Peyer's patch (tissue), 4 donors: ENCODE measurements around the gene RABL3. TPM values are rescaled to one million over a fixed set of nuclear protein-coding genes. Genes with fewer than 3 reads are reported as not detected.
"Not testable (repeated sequence)": the region's sequence is repeated elsewhere in the genome, so short reads cannot be mapped to it uniquely, and the experiment has no call there.

Source experiments
- DNase-seq, 3 donors: peaks; one replicate each; pipeline ENCODE4 v3.0.0-alpha.2; 2017 to 2019
- H3K27ac ChIP-seq, 4 donors: fragments of 200-600 bp; sonication (generic); one replicate each; pipeline ENCODE4 v1.5.1; 2016 to 2019
- H3K27me3 ChIP-seq, 2 donors: fragments of 200-600 bp; sonication (generic); one replicate each; pipeline ENCODE4 v1.5.1; 2019
- H3K36me3 ChIP-seq, 3 donors: fragments of 200-600 bp; sonication (generic); one replicate each; pipeline ENCODE4 v1.5.1; 2016 to 2019
- H3K4me1 ChIP-seq, 4 donors: fragments of 200-600 bp; sonication (generic); one replicate each; pipeline ENCODE4 v1.5.1; 2016 to 2019
- H3K4me3 ChIP-seq, 4 donors: fragments of 200-600 bp; sonication (generic); 1 replicate in 3 of 4; 2 replicates in 1 of 4; pipeline ENCODE4 v1.5.1; 2016 to 2019; ENCODE audit warnings: mild to moderate bottlenecking in 1 of 4
- H3K9me3 ChIP-seq, 4 donors: fragments of 200-600 bp; sonication (generic); one replicate each; pipeline ENCODE4 v1.5.1; 2016 to 2019; ENCODE audit warnings: mild to moderate bottlenecking in 1 of 4
- POLR2A ChIP-seq, 2 donors: fragments of 450-650 bp; IDR thresholded peaks; one replicate each; pipeline ENCODE4 v1.5.1; 2017; ENCODE audit warnings: antibody characterized with exemption in 2 of 2, mild to moderate bottlenecking in 2 of 2, moderate library complexity in 2 of 2
- total RNA-seq, 4 donors: library from RNA; depleted of rRNA; stranded (reverse); fragments of >200 nt; gene quantifications; one replicate each; pipeline ENCODE4 v1.1.0, GENCODE V29; 2016
- TF ChIP-seq, protein P1 (sequence below), 6 experiments: fragments of 450-650 bp in 4 of 6; fragments of 200-600 bp in 2 of 6; sonication (generic) in 1 of 6; IDR thresholded peaks; one replicate each; pipeline ENCODE4 v1.5.1; 2017 to 2019; ENCODE audit warnings: antibody characterized with exemption in 6 of 6, mild to moderate bottlenecking in 3 of 6, moderate library complexity in 1 of 6

RABL3 gene
- total RNA-seq, 4 donors from 2014 or later: 11.4 to 35.5 (median 14.9) TPM

- H3K9me3 ChIP-seq: no peaks in the 10 kb centered on the region
These were observed 996 bp downstream of the RABL3 start for GRCh38 chr3:120741320-120741719.

GRCh38 chr3:120738006-120738405 is 4.3 kb downstream of the RABL3 start:
- not testable (repeated sequence) for H3K4me1 ChIP-seq, H3K36me3 ChIP-seq, DNase-seq, H3K4me3 ChIP-seq, H3K27me3 ChIP-seq, H3K27ac ChIP-seq, H3K9me3 ChIP-seq

More at GRCh38 chr3:120741320-120741719, 996 bp downstream of the RABL3 start:
- Histone ChIP-seq H3K27ac (no peak overlapping the region), H3K4me1 (peaks cover 0 to 10% (median 2%) of the 10 kb centered on the region in 4 donors), H3K36me3 (peaks cover 0 to 8% (median 0%) of the 10 kb centered on the region in 3 donors), H3K27me3 (no peaks in the 10 kb centered on the region), H3K4me3 (peak overlapping the region; percentile 63 to 97 (median 85))
- DNase-seq: no peak
- TF ChIP-seq, protein P1, sequence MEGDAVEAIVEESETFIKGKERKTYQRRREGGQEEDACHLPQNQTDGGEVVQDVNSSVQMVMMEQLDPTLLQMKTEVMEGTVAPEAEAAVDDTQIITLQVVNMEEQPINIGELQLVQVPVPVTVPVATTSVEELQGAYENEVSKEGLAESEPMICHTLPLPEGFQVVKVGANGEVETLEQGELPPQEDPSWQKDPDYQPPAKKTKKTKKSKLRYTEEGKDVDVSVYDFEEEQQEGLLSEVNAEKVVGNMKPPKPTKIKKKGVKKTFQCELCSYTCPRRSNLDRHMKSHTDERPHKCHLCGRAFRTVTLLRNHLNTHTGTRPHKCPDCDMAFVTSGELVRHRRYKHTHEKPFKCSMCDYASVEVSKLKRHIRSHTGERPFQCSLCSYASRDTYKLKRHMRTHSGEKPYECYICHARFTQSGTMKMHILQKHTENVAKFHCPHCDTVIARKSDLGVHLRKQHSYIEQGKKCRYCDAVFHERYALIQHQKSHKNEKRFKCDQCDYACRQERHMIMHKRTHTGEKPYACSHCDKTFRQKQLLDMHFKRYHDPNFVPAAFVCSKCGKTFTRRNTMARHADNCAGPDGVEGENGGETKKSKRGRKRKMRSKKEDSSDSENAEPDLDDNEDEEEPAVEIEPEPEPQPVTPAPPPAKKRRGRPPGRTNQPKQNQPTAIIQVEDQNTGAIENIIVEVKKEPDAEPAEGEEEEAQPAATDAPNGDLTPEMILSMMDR (IDR thresholded peaks at IDR 0.05): no peak
- no peak for TF ChIP-seq POLR2A (IDR thresholded peaks at IDR 0.05)

DNA sequence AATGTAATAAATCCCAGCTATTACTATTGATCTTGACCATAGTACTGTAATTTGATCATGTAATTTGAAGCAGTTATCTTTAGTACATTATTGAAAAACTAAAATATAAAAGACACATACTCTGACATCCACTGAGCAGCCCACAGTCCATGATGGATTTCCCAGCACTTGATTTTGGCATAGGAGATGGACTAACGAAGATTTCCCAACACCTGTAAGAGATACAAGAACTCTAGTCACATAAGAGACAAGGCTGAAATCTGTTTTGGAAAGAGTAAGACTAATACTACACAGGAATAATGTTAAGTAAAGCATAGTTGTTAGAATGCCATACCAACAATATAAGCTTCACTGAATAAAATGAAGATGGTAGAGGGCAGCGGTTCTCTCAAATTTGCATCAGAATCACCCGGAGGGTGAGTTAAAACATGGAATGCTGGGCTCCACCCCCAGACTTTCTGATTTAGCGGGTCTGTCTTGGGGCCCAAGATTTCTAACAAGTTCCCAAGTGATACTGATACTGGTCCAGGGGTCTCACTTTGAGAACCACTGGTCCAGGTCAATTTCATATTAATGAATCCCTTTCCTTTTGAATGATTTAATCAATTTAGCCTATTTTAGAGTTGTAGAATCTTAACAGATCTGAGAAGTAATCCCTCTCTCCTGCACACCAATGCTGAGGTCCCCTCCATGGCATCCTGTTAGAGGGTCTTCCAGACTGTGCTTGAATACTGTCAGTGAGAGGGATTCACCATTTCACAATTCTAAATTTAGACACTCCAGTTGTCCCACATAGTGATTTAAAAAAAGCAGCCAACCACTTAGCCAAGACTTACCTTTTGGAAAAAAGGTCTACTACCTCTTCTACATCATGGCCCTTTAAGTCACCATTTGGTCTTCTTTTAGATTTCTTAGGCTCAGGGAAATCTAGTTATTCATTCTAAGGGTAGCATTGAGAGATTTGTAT is 11.5 kb downstream of the RABL3 start:
- H3K4me3 ChIP-seq: no peak overlapping the region
- H3K27me3 ChIP-seq: no peaks in the 10 kb centered on the region
- no peaks in the 10 kb centered on the region for H3K36me3 ChIP-seq
- no peak overlapping the region for H3K27ac ChIP-seq
- TF ChIP-seq, protein P1 (IDR thresholded peaks at IDR 0.05): no peak
- TF ChIP-seq POLR2A (IDR thresholded peaks at IDR 0.05): no peak
- H3K4me1 ChIP-seq: no peaks in the 10 kb centered on the region
- H3K9me3 ChIP-seq: no peaks in the 10 kb centered on the region
- no peak for DNase-seq

- Histone ChIP-seq H3K27ac (no peak overlapping the region), H3K4me1 (no peaks in the 10 kb centered on the region), H3K4me3 (no peak overlapping the region), H3K36me3 (no peaks in the 10 kb centered on the region), H3K9me3 (no peaks in the 10 kb centered on the region), H3K27me3 (no peaks in the 10 kb centered on the region)
- TF ChIP-seq POLR2A (IDR thresholded peaks at IDR 0.05): no peak
- TF ChIP-seq, protein P1 (IDR thresholded peaks at IDR 0.05): no peak
- DNase-seq: no peak
These were observed 15.5 kb downstream of the RABL3 start for GRCh38 chr3:120726791-120727190.

DNA sequence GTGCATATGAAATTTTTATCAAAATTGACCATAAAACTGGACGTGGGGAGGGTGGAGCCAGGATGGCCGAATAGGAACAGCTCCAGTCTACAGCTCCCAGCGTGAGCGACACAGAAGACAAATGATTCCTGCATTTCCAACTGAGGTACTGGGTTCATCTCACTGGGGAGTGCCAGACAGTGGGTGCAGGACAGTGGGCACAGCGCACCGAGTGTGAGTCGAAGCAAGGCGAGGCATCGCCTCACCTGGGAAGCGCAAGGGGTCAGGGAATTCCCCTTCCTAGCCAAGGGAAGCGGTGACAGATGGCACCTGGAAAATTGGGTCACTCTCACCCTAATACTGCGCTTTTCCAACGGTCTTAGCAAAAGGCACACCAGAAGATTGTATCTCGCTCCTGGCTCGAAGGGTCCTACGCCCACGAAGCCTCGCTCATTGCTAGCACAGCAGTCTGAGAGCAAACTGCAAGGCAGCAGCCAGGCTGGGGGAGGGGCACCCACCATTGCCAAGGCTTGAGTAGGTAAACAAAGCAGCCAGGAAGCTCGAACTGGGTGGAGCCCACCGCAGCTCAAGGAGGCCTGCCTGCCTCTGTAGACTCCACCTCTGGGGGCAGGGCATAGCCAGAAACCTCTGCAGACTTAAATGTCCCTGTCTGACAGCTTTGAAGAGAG is 23.0 kb downstream of the RABL3 start:
- H3K9me3 ChIP-seq, H3K27me3 ChIP-seq, H3K4me1 ChIP-seq, H3K36me3 ChIP-seq: not testable (repeated sequence)
- peak overlapping the region in 2 of 4 donors; percentile 13 to 36 for H3K27ac ChIP-seq
- peak overlapping the region in 3 of 4 donors; percentile 21 to 31 (median 28) for H3K4me3 ChIP-seq
- DNase-seq: peak in 2 of 3 donors; percentile 78 to 86

GRCh38 chr3:120713262-120713661 is 29.1 kb downstream of the RABL3 start:
- no peaks in the 10 kb centered on the region for H3K4me1 ChIP-seq
- peaks cover 0 to 9% (median 0%) of the 10 kb centered on the region in 3 donors for H3K36me3 ChIP-seq
- H3K27ac ChIP-seq: no peak overlapping the region
- H3K4me3 ChIP-seq: no peak overlapping the region
- no peaks in the 10 kb centered on the region for H3K27me3 ChIP-seq
- H3K9me3 ChIP-seq: no peaks in the 10 kb centered on the region
- TF ChIP-seq, protein P1 (IDR thresholded peaks at IDR 0.05): no peak
- no peak for TF ChIP-seq POLR2A (IDR thresholded peaks at IDR 0.05)
- DNase-seq: no peak
